Panc1 (cell line): Measurements from ENCODE around the gene OR5A2. TPM values are rescaled to one million over a fixed set of nuclear protein-coding genes. Genes with fewer than 3 reads are reported as not detected.

ENCODE experiments used
- ATAC-seq: fragments of 200-7000 bp; cut with Tn5 transposase; 2 replicates; pipeline ENCODE4 v1.9.1; 2020; ENCODE audit warnings: mild to moderate bottlenecking, moderate library complexity
- BruUV-seq: library from RNA; stranded (reverse); fragments of 400-500 nt; replicated peaks from 2 replicates; lab custom pipeline; 2021; lab: Mats Ljungman, UMichigan
- CTCF ChIA-PET: fragments of 300-600 bp; sonication (Branson Sonifier 250); formaldehyde crosslinking; loops from one replicate; lab custom pipeline; 2022; ENCODE audit warnings: antibody characterized with exemption; lab: Charles Lee
- POLR2A ChIA-PET: fragments of 300-600 bp; sonication (Branson Sonifier 250); formaldehyde crosslinking; loops from one replicate; lab custom pipeline; 2022; ENCODE audit warnings: antibody characterized with exemption; lab: Charles Lee
- DNase-seq: peaks from one replicate; pipeline ENCODE4 v3.0.0-alpha.2; 2010; ENCODE audit warnings: low read depth, low spot score
- H3K27ac ChIP-seq: 2 replicates; pipeline ENCODE4 v1.5.1; 2011; ENCODE audit warnings: mild to moderate bottlenecking, low read length, inconsistent platforms
- H3K27me3 ChIP-seq: fragments of 200-500 bp; sonication (Bioruptor generic); 2 replicates; pipeline ENCODE4 v1.6.0; 2014; ENCODE audit warnings: low read length, inconsistent platforms; ENCODE audit not compliant: control insufficient read depth, insufficient read depth
- H3K36me3 ChIP-seq: fragments of 200-500 bp; sonication (Bioruptor generic); 2 replicates; pipeline ENCODE4 v1.5.1; 2014; ENCODE audit warnings: inconsistent platforms, mild to moderate bottlenecking, low read length, moderate library complexity; ENCODE audit not compliant: control insufficient read depth, insufficient read depth
- H3K4me1 ChIP-seq: 2 replicates; pipeline ENCODE4 v1.5.1; 2011; ENCODE audit warnings: inconsistent platforms, mild to moderate bottlenecking, low read length, moderate library complexity; ENCODE audit not compliant: control insufficient read depth, insufficient read depth
- H3K4me3 ChIP-seq, 2 experiments: 2 replicates each; pipeline ENCODE4 v1.5.1; 2011 to 2012; ENCODE audit warnings: low read depth in 2 of 2, low read length in 2 of 2, mild to moderate bottlenecking in 2 of 2, inconsistent platforms in 1 of 2, moderate library complexity in 1 of 2
- H3K9me3 ChIP-seq: fragments of 200-500 bp; sonication (Bioruptor generic); 2 replicates; pipeline ENCODE4 v1.5.1; 2014; ENCODE audit warnings: low read depth, mild to moderate bottlenecking, inconsistent platforms, low read length, moderate library complexity; ENCODE audit not compliant: control insufficient read depth, insufficient read depth
- POLR2AphosphoS5 ChIP-seq: IDR thresholded peaks from 2 replicates; pipeline ENCODE4 v1.6.1; 2012; ENCODE audit warnings: mild to moderate bottlenecking, low read depth, low read length, moderate library complexity
- SIN3A ChIP-seq: IDR thresholded peaks from 2 replicates; pipeline ENCODE4 v1.6.1; 2012; ENCODE audit warnings: low read depth, mild to moderate bottlenecking, low read length, moderate library complexity, borderline replicate concordance; ENCODE audit not compliant: insufficient read depth
- TCF7L2 ChIP-seq: IDR thresholded peaks from 2 replicates; pipeline ENCODE4 v1.6.1; 2011; ENCODE audit warnings: mild to moderate bottlenecking, low read depth, low read length, inconsistent platforms
- in situ Hi-C: cut with HindIII; loops from 2 replicates; pipeline ENCODE4 v1.10.0; 2016; ENCODE audit warnings: low sequenced_read_pairs, low pct_unique_long_range_greater_than_20kb
- intact Hi-C: fragments of 100-400 bp; cut with micrococcal nuclease; formaldehyde crosslinking; loops from one replicate; pipeline ENCODE4 v1.10.0; 2022; ENCODE audit not compliant: unreplicated experiment
- total RNA-seq: library from RNA; stranded (reverse); gene quantifications from one replicate; pipeline ENCODE4 v1.2.1, GENCODE V29; 2021; ENCODE audit not compliant: unreplicated experiment
- TF ChIP-seq, protein P1 (sequence below): fragments of 450-650 bp; IDR thresholded peaks from 2 replicates; pipeline ENCODE4 v1.5.1; 2017; ENCODE audit warnings: mild to moderate bottlenecking
- TF ChIP-seq, protein P2 (sequence below), 2 experiments: IDR thresholded peaks; 2 replicates each; pipeline ENCODE4 v1.6.1; 2011 to 2012; ENCODE audit warnings: low read depth in 2 of 2, control low read depth in 1 of 2, low read length in 1 of 2, mild to moderate bottlenecking in 1 of 2, moderate library complexity in 1 of 2; ENCODE audit not compliant: insufficient read depth in 1 of 2

Gene OR5A2
- total RNA-seq, 1 experiment from 2014 or later: not detected

- ATAC-seq: no peak
- Histone ChIP-seq H3K4me1 (no peaks in the 10 kb centered on the region), H3K4me3 (no peak overlapping the region), H3K27me3 (no peaks in the 10 kb centered on the region; the same call in 1 of the 2 replicates), H3K9me3 (no peaks in the 10 kb centered on the region), H3K36me3 (no peaks in the 10 kb centered on the region), H3K27ac (no peak overlapping the region)
- POLR2A ChIA-PET: no interaction called here
- no peak for DNase-seq
- no TSS peak for BruUV-seq
- in situ Hi-C loops (no loop called here), intact Hi-C loops (no loop called here)
- TF ChIP-seq TCF7L2: no peak
- TF ChIP-seq, protein P1, sequence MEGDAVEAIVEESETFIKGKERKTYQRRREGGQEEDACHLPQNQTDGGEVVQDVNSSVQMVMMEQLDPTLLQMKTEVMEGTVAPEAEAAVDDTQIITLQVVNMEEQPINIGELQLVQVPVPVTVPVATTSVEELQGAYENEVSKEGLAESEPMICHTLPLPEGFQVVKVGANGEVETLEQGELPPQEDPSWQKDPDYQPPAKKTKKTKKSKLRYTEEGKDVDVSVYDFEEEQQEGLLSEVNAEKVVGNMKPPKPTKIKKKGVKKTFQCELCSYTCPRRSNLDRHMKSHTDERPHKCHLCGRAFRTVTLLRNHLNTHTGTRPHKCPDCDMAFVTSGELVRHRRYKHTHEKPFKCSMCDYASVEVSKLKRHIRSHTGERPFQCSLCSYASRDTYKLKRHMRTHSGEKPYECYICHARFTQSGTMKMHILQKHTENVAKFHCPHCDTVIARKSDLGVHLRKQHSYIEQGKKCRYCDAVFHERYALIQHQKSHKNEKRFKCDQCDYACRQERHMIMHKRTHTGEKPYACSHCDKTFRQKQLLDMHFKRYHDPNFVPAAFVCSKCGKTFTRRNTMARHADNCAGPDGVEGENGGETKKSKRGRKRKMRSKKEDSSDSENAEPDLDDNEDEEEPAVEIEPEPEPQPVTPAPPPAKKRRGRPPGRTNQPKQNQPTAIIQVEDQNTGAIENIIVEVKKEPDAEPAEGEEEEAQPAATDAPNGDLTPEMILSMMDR: no peak
- TF ChIP-seq, protein P2, sequence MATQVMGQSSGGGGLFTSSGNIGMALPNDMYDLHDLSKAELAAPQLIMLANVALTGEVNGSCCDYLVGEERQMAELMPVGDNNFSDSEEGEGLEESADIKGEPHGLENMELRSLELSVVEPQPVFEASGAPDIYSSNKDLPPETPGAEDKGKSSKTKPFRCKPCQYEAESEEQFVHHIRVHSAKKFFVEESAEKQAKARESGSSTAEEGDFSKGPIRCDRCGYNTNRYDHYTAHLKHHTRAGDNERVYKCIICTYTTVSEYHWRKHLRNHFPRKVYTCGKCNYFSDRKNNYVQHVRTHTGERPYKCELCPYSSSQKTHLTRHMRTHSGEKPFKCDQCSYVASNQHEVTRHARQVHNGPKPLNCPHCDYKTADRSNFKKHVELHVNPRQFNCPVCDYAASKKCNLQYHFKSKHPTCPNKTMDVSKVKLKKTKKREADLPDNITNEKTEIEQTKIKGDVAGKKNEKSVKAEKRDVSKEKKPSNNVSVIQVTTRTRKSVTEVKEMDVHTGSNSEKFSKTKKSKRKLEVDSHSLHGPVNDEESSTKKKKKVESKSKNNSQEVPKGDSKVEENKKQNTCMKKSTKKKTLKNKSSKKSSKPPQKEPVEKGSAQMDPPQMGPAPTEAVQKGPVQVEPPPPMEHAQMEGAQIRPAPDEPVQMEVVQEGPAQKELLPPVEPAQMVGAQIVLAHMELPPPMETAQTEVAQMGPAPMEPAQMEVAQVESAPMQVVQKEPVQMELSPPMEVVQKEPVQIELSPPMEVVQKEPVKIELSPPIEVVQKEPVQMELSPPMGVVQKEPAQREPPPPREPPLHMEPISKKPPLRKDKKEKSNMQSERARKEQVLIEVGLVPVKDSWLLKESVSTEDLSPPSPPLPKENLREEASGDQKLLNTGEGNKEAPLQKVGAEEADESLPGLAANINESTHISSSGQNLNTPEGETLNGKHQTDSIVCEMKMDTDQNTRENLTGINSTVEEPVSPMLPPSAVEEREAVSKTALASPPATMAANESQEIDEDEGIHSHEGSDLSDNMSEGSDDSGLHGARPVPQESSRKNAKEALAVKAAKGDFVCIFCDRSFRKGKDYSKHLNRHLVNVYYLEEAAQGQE (IDR thresholded peaks at IDR 0.05; ENCODE audit: insufficient read depth in 1 of 2, low read depth in 2 of 2, low read length in 1 of 2): no peak
- no peak for TF ChIP-seq SIN3A
- no peak for TF ChIP-seq POLR2AphosphoS5
- CTCF ChIA-PET: no interaction called here
Observed at GRCh38 chr11:59417023-59417422, 9.2 kb downstream of the OR5A2 start.

- intact Hi-C loops: no loop called here
- no peak for ATAC-seq
Observed at GRCh38 chr11:59416613-59417012, 9.6 kb downstream of the OR5A2 start.

More at GRCh38 chr11:59416613-59417012, 9.6 kb downstream of the OR5A2 start:
- Histone ChIP-seq H3K36me3 (no peaks in the 10 kb centered on the region), H3K27ac (no peak overlapping the region), H3K4me1 (no peaks in the 10 kb centered on the region), H3K4me3 (no peak overlapping the region), H3K27me3 (no peaks in the 10 kb centered on the region; the same call in 1 of the 2 replicates), H3K9me3 (no peaks in the 10 kb centered on the region)
- in situ Hi-C loops: no loop called here
- no peak for DNase-seq
- no TSS peak for BruUV-seq
- CTCF ChIA-PET: no interaction called here
- TF ChIP-seq POLR2AphosphoS5: no peak
- TF ChIP-seq, protein P2 (IDR thresholded peaks at IDR 0.05; ENCODE audit: insufficient read depth in 1 of 2, low read depth in 2 of 2, low read length in 1 of 2): no peak
- TF ChIP-seq, protein P1: no peak
- TF ChIP-seq SIN3A: no peak
- TF ChIP-seq TCF7L2: no peak
- POLR2A ChIA-PET: no interaction called here
